Mesodermal cell (in vitro differentiated cells): ENCODE measurements around the gene RPL36.

Experiments
- H3K27ac ChIP-seq: 2 replicates; pipeline ENCODE4 v1.7.0; 2013; ENCODE audit warnings: mild to moderate bottlenecking, low read depth, low read length, moderate library complexity; ENCODE audit not compliant: severe bottlenecking
- H3K36me3 ChIP-seq: 2 replicates; pipeline ENCODE4 v1.7.1; 2013; ENCODE audit warnings: mild to moderate bottlenecking, low read length, moderate library complexity; ENCODE audit not compliant: control insufficient read depth, insufficient read depth
- H3K4me1 ChIP-seq: one replicate; pipeline ENCODE4 v1.7.1; 2013; ENCODE audit warnings: mild to moderate bottlenecking, low read length; ENCODE audit not compliant: insufficient read depth, control insufficient read depth, poor library complexity, severe bottlenecking
- H3K4me3 ChIP-seq: 2 replicates; pipeline ENCODE4 v1.7.0; 2013; ENCODE audit warnings: low read length, control low read depth, mild to moderate bottlenecking; ENCODE audit not compliant: insufficient read depth, poor library complexity, severe bottlenecking; ENCODE audit errors: extremely low read depth
- H3K9me3 ChIP-seq: 2 replicates; pipeline ENCODE4 v1.7.1; 2013; ENCODE audit warnings: mild to moderate bottlenecking, low read length, moderate library complexity; ENCODE audit not compliant: control insufficient read depth
- WGBS, 2 experiments: methylation state at CpG; one replicate each; pipeline ENCODE4 v1.1.5; 2013; ENCODE audit warnings: missing lambda C conversion rate in 2 of 2; ENCODE audit not compliant: insufficient coverage in 2 of 2; 5-methylcytosine and 5-hydroxymethylcytosine counted together

Gene RPL36

GRCh38 chr19:5655412-5655811, 34.7 kb upstream of the RPL36 start:
- peaks cover 87% of the 10 kb centered on the region for H3K36me3 ChIP-seq
- no peak overlapping the region for H3K27ac ChIP-seq
- WGBS, 2 experiments: 100% methylated on average over 1 to 3 of the region's 5 CpGs
- H3K4me1 ChIP-seq: no peaks in the 10 kb centered on the region
- H3K9me3 ChIP-seq: no peaks in the 10 kb centered on the region
- no peak overlapping the region for H3K4me3 ChIP-seq

GRCh38 chr19:5661483-5661882, 28.6 kb upstream of the RPL36 start:
- no peak overlapping the region for H3K27ac ChIP-seq
- 95 to 99% methylated on average over 42 of the region's 42 CpGs for whole genome bisulfite sequencing, 2 experiments
- H3K36me3 ChIP-seq: peaks cover 91% of the 10 kb centered on the region
- H3K9me3 ChIP-seq: no peaks in the 10 kb centered on the region
- no peak overlapping the region for H3K4me3 ChIP-seq
- H3K4me1 ChIP-seq: no peaks in the 10 kb centered on the region

GRCh38 chr19:5663904-5664303, 26.2 kb upstream of the RPL36 start:
- no peak overlapping the region for H3K4me3 ChIP-seq
- H3K36me3 ChIP-seq: peaks cover 99% of the 10 kb centered on the region
- no peak overlapping the region for H3K27ac ChIP-seq
- 96 to 98% methylated on average over 17 of the region's 17 CpGs for WGBS, 2 experiments
- H3K4me1 ChIP-seq: peaks cover 16% of the 10 kb centered on the region
- no peaks in the 10 kb centered on the region for H3K9me3 ChIP-seq

- 88 to 100% methylated on average over 1 to 2 of the region's 2 CpGs for WGBS, 2 experiments
- H3K36me3 ChIP-seq: peaks cover 100% of the 10 kb centered on the region
- H3K4me1 ChIP-seq: peaks cover 16% of the 10 kb centered on the region
- no peaks in the 10 kb centered on the region for H3K9me3 ChIP-seq
- H3K4me3 ChIP-seq: no peak overlapping the region
- no peak overlapping the region for H3K27ac ChIP-seq
Observed at GRCh38 chr19:5664515-5664914, 25.6 kb upstream of the RPL36 start.

GRCh38 chr19:5665781-5666513, 24.1 kb upstream of the RPL36 start:
- H3K4me1 ChIP-seq: peaks cover 16% of the 10 kb centered on the region
- no peak overlapping the region for H3K27ac ChIP-seq
- WGBS, 2 experiments: 92 to 93% methylated on average over 8 to 10 of the region's 10 CpGs
- H3K4me3 ChIP-seq: no peak overlapping the region
- peaks cover 97% of the 10 kb centered on the region for H3K36me3 ChIP-seq
- no peaks in the 10 kb centered on the region for H3K9me3 ChIP-seq

- no peaks in the 10 kb centered on the region for H3K9me3 ChIP-seq
- peaks cover 97% of the 10 kb centered on the region for H3K36me3 ChIP-seq
- peaks cover 16% of the 10 kb centered on the region for H3K4me1 ChIP-seq
- H3K27ac ChIP-seq: peak overlapping the region; percentile 45
- H3K4me3 ChIP-seq: no peak overlapping the region
- WGBS, 2 experiments: 94 to 98% methylated on average over 17 to 22 of the region's 26 CpGs
Observed at GRCh38 chr19:5666921-5667610, 23.0 kb upstream of the RPL36 start.

GRCh38 chr19:5667751-5668271, 22.3 kb upstream of the RPL36 start:
- WGBS, 2 experiments: 84 to 86% methylated on average over 19 to 21 of the region's 22 CpGs
- H3K27ac ChIP-seq: peak overlapping the region; percentile 45
- no peak overlapping the region for H3K4me3 ChIP-seq
- no peaks in the 10 kb centered on the region for H3K9me3 ChIP-seq
- H3K4me1 ChIP-seq: peaks cover 16% of the 10 kb centered on the region
- peaks cover 90% of the 10 kb centered on the region for H3K36me3 ChIP-seq

GRCh38 chr19:5669212-5669611, 20.9 kb upstream of the RPL36 start:
- 91 to 94% methylated on average over 10 of the region's 11 CpGs for WGBS, 2 experiments
- Histone ChIP-seq H3K4me3 (no peak overlapping the region), H3K9me3 (no peaks in the 10 kb centered on the region), H3K27ac (no peak overlapping the region), H3K4me1 (peaks cover 16% of the 10 kb centered on the region), H3K36me3 (peaks cover 80% of the 10 kb centered on the region)

GRCh38 chr19:5671600-5671999, 18.5 kb upstream of the RPL36 start:
- Histone ChIP-seq H3K9me3 (no peaks in the 10 kb centered on the region), H3K36me3 (peaks cover 56% of the 10 kb centered on the region), H3K4me3 (no peak overlapping the region), H3K4me1 (peaks cover 16% of the 10 kb centered on the region), H3K27ac (no peak overlapping the region)
- 88 to 95% methylated on average over 6 to 7 of the region's 7 CpGs for WGBS, 2 experiments

- WGBS, 2 experiments: 91 to 98% methylated on average over 7 to 12 of the region's 13 CpGs
- Histone ChIP-seq H3K4me1 (peaks cover 3% of the 10 kb centered on the region), H3K4me3 (no peak overlapping the region), H3K9me3 (no peaks in the 10 kb centered on the region), H3K27ac (no peak overlapping the region), H3K36me3 (peaks cover 51% of the 10 kb centered on the region)
Observed at GRCh38 chr19:5672708-5673459, 17.2 kb upstream of the RPL36 start.
